ENCODE measurements around the gene EHBP1.

The EHBP1 gene
- total RNA-seq, result 17.4 reads per million, percentile 44 among the genes with 10 or more reads in this experiment

DNA sequence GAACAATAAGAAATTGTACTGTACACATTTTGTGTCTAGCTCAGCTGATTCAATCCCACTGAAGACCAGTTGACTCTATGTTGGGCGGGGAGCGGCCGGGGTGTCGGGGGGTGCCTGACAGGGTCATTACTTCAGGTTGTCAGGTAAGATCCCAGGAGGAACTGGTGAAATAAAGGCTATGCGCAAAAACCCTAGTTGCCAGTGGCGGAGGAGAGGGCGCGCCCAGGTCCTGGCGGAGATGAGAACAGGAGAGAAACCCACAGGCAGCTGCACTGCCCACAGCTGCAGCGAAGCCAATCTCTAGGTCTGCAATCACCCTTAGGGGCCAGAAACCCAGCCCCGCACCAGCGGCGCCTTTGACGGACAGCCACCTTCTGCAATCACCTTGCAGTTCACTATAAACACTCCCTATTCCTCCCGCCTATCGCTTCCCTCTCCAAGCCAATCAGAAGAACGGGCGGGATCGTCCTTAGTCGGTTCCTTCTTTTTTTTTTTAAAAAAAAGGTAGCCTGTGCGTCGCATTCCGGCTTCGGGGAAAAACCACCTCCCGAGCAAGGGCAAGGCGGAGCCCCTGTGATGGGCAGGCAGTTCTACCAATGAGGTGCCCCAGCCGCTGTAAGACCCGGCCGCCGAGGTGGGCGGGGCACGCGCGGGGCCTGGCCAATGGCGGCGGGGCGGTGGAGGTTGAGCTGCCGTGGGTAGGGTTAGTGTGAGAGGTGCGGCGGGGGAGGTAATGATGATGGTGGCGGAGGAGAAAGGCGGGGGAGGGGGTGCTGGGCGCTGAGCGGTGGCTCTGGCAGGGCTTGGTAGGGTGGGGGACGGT lies at the start of gene EHBP1:
Gene EHBP1 (plus strand): TSS at position 707 of the 823 bp plus-strand sequence. CDS start 1,479 bp downstream, outside the sequence.
- DNase-seq, result peak; percentile 97

- DNase-seq, result no peak
Measured at GRCh38 chr2:62657783-62658182, 47.7 kb upstream of the EHBP1 start.

GRCh38 chr2:62658891-62659290 lies 46.6 kb upstream of the EHBP1 start:
- no peak for DNase-seq

DNA sequence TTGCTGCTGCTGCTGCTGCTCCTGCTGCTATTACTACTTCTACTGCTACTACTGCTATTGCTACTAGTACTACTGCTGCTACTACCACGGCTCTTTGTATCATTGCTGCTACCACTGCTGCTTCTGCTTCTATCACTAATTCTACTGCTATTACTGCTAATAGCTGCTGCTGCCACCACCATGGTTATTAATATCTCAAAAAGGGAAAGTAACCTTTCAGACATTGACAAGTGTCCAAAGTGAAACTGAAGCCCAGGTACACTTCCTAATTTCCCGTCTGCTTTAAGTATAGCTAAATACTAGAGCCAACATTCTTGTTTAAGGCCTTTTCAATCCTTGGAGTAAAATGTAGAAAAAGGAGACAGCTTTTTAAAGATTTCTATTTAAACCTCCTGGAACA lies 45.4 kb upstream of the EHBP1 start:
- no peak for DNase-seq

GRCh38 chr2:62660582-62661262 lies 44.8 kb upstream of the EHBP1 start:
- DNase-seq, result no peak

DNA sequence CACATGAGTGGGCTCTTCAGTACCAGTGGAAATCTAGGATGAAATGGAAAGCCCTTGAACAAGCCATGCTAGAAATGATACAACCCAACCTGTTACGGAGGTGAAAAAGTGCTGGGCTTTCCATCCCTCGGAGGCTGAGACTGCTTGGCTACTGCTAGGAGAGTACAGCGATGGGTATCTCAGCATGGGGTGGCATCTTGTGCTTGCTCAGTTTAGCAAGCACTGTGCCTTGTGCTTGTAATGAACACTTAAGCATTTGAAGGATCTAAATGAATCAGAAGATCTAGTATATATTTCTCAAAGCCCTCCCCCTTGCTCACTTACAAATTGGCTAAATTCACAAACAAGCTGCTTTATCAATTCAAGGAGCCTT lies 44.3 kb upstream of the EHBP1 start:
- DNase-seq, result no peak

- DNase-seq, result no peak
Measured at GRCh38 chr2:62662131-62662530, 43.4 kb upstream of the EHBP1 start.

DNA sequence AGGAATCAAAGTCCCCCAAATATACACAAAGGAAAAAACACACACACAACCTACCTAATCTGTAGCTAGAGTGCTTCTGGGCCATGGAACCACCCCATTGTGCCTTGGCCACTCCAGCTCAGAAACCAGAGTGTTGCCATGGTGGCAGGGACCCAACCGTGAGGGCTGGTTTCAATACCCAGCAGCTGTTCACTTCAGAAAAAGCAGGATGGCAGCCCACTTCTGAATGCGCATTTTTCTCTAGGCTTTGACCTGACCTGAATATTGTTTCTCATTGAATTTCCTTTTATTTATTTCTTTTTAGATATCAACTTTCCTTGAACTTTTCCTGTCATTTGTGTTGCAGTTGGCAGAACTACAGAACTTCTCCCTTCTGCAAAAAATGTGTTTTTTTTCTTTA lies 43.0 kb upstream of the EHBP1 start:
- DNase-seq, result no peak

DNA sequence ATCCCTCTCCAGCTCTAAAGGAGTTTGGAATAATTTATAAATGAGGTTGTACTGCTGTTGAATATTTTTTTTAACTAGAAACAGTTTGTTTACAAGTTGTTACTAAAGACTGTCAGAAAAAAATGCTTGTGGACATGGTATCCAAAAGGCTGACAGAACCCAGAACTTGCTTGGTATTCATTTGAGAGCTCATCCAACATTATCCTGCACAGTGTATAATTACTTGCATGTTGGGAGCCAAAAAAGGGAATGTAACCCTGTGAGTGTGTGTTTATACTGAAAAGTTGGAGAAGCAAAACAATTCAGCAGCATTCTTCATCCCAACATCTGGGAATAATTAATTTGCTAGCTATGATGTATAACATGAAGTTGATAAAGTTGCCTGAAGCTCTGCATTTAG lies 42.1 kb upstream of the EHBP1 start:
- DNase-seq, result no peak

- no peak for DNase-seq
Measured at GRCh38 chr2:62663920-62664795, 41.4 kb upstream of the EHBP1 start.

DNA sequence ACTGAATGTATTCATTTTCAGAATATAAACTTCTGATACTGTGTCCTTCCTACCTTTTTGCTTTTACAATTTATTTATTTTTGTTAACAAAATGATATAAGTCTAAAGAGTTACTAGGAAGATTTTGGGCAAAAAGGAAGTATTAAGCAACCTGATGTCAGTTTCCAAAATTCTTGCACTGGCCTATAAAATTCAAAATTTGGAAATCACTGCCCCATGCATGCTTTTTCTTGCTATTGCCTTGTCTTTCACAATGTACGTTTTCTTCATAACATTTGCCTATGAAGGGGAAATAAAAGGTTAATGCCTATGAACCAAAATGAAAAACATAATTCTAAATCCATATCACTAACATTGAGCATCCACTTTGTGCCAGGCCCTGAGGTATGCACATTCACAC lies 40.1 kb upstream of the EHBP1 start:
- no peak for DNase-seq

GRCh38 chr2:62669180-62669579 lies 36.3 kb upstream of the EHBP1 start:
- no peak for DNase-seq

DNA sequence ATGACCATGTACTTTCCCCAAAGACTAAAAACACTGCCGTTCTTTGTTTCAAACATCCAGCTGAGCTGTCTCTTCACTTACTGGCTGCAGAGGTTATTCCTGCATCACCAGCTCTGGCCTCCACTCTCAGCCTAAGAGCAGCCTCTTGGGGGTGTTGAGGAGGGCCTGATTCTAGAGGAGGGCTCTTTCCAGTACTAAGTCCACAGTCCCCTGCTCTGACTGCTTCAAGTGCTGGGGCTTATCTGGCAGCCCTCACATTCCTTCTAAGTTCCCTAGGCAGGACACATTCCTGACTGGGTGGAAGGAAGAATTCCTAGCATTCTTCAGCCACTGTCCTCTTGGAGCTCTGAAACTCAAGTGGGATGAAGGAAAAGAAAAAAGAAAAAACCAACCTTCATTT lies 32.9 kb upstream of the EHBP1 start:
- no peak for DNase-seq

GRCh38 chr2:62675062-62675461 lies 30.5 kb upstream of the EHBP1 start:
- no peak for DNase-seq

- no peak for DNase-seq
Measured at GRCh38 chr2:62685256-62685655, 20.3 kb upstream of the EHBP1 start.

DNA sequence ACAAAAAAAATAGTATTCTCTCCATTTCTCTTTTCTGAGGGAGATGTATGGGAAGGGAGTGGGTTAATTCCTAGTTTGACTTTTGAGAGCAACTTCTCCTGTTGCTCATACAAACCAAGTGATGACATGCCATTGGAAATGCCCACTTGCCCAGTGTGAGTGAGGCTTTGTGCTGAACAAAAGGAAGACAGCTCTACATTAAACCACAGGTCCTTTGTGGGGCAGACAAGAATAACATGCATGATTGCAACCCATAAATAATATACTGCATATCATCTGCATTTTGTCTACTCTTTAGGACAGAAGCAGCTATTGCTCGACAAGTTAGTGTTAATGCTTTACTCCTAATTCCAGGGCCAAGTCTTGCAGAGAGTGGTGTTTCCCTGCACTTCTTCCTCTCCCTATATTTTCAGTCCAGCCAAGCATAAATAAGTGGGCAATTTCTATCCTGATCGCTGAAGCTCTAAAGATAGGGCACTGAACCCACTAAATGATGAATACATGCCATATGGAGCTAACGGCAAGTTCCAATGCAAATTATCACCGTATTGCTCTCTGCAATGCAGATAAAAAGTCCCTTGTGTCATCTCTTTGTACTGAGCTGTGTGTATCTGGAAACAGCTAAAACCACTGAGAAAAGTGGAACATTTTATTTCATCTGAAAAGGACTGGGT lies 19.4 kb upstream of the EHBP1 start:
- DNase-seq, result no peak

DNA sequence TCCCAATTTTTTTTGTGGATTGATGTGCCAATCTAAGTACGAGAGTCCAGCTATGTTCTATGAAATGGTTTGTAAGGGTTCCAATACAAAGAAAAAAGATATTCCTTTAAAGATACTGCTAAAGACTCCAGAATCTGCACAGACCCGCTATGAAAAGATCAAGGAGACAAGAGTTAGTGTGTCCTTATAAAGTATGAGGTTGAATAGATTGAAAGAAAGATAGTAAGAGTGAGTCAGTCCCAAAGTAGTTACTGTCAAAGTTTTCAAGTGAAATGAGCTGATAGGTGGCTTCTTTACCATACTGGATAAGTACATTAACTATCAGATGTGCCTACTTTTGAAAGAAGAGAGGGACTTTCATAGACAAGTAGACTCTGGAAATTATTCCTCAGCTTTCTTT lies 17.9 kb upstream of the EHBP1 start:
- no peak for DNase-seq

GRCh38 chr2:62688771-62689170 lies 16.7 kb upstream of the EHBP1 start:
- no peak for DNase-seq

DNA sequence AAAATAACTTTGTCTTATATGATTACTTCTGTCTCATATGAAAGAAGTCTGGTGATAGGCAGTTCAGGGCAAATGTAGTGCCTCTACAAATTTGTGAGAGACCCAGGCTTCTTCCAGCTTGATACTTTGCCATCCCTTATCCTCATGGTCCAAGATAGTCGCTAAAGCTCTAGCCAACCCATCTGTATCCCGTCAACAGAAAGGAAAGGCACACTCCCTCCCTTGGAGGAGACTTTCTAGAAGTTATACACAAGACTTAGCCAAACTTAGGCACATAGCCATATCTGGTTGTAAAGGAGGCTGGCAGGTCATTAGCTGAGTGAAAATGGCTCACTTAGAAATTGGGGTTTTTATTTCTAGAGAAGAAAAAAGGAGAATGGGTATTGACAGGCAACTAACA lies 14.3 kb upstream of the EHBP1 start:
- DNase-seq, result no peak

DNA sequence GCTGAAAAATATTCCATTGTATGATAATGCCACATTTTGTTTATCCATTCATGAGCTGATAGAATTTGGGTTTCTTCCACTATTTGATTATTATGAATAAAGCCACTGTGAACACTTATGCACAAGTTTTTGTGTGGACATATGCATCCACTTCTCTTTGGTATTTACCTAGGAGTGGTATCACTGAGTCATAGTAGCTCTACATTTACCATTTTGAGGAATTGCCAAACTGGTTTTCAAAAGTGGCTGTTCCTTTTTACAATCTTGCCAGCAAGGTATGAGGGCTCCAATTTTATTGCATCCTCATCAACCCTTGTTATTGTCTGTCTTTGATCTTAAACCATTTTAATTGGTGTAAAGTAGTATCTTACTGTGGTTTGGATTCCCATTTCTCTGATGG lies 13.3 kb upstream of the EHBP1 start:
- no peak for DNase-seq

- no peak for DNase-seq
Measured at GRCh38 chr2:62698653-62699052, 6.9 kb upstream of the EHBP1 start.

- DNase-seq, result no peak
Measured at GRCh38 chr2:62704654-62705006, 883 bp upstream of the EHBP1 start.
